Thoracic aorta (tissue), 2 donors: ENCODE measurements around the gene NRG2. TPM values are rescaled to one million over a fixed set of nuclear protein-coding genes. Genes with fewer than 3 reads are reported as not detected.

Source experiments
- ATAC-seq: fragments of 150-250 bp; one replicate; pipeline ENCODE4 v1.8.0; 2017; ENCODE audit warnings: low read depth; ENCODE audit not compliant: insufficient number of reproducible peaks, low FRiP score
- DNase-seq: peaks from one replicate; pipeline ENCODE4 v3.0.0-alpha.2; 2020; ENCODE audit warnings: low spot score
- H3K27ac ChIP-seq, 2 donors: fragments of 200-600 bp; sonication (generic); 1 replicate in 1 of 2; 2 replicates in 1 of 2; pipeline ENCODE4 v1.5.1; 2016; ENCODE audit warnings: mild to moderate bottlenecking in 2 of 2, moderate library complexity in 2 of 2
- H3K27me3 ChIP-seq: fragments of 200-600 bp; sonication (generic); replicated peaks from 2 replicates; pipeline ENCODE4 v1.6.0; 2016; ENCODE audit warnings: mild to moderate bottlenecking; ENCODE audit not compliant: insufficient read depth
- H3K36me3 ChIP-seq: fragments of 200-600 bp; sonication (generic); one replicate; pipeline ENCODE4 v1.5.1; 2016
- H3K4me1 ChIP-seq, 2 donors: fragments of 200-600 bp; sonication (generic); 1 replicate in 1 of 2; 2 replicates in 1 of 2; pipeline versions ENCODE4 v1.5.1 to v1.6.0; 2016; ENCODE audit warnings: low read depth in 2 of 2, mild to moderate bottlenecking in 1 of 2; ENCODE audit not compliant: control insufficient read depth in 1 of 2
- H3K4me3 ChIP-seq: fragments of 200-600 bp; sonication (generic); 2 replicates; pipeline ENCODE4 v1.5.1; 2016; ENCODE audit warnings: mild to moderate bottlenecking
- H3K9me3 ChIP-seq: fragments of 200-600 bp; sonication (generic); 2 replicates; pipeline ENCODE4 v1.5.1; 2016
- CTCF ChIP-seq: fragments of 200-600 bp; sonication (generic); IDR thresholded peaks from one replicate; pipeline ENCODE4 v1.5.1; 2019; ENCODE audit warnings: antibody characterized with exemption
- total RNA-seq, 2 donors: library from RNA; depleted of rRNA; stranded (reverse); fragments of >200 nt; gene quantifications; one replicate each; pipeline versions ENCODE4 v1.1.0 to v1.2.3, GENCODE V29; 2016

The NRG2 gene
- total RNA-seq, 2 donors from 2014 or later: 2.3 to 6.9 TPM

DNA sequence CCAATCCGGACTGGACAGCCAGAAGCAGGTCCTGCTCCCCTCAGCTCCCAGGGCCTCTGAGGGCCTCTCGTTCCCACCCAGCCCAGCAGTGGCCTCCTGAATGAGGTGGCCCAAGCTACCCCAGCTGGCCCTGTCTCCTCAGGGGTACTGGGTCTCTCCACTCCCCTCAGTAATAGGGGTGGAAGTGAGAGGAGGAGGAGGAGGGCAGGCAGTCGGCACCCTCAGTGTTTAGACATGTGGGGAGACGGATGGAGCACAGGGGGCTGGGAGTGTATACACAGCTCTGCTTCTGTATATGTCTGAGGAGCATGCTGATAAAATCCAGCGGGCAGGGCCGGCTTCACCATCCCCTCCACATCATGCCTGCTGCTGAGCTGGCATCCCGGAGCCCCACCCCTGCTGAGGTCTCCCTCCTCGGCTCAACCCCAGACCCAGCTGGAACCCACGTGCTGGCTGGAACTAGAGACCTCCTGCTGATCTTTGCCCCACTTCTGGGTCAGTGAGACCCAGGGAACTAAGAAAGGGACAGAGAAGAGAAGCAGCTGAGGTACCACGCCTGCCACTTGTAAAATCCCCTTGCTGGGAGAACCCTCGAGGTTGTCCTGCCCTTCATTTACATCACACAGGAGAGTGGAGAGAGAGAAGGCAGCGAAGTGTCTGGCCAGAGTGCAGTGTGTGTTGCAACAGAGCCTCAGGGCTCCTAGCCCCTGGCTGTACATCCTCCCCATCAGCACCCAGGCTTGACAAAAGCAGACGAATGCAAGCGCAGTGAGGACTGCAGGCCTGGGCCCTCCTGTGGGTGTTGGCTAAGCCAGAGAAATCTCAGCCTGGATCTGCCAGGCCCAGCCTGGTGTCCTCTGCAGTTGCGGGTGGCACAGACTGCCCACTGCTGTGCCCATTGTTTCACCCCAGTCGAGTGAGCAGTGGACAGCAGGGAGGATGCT is 170.0 kb downstream of the NRG2 start:
- TF ChIP-seq CTCF: no peak
- Histone ChIP-seq H3K27ac (no peak overlapping the region), H3K27me3 (no peaks in the 10 kb centered on the region), H3K36me3 (no peaks in the 10 kb centered on the region), H3K4me3 (no peak overlapping the region), H3K4me1 (peaks cover 0 to 14% of the 10 kb centered on the region in 2 donors), H3K9me3 (no peaks in the 10 kb centered on the region)
- no peak for ATAC-seq
- no peak for DNase-seq

- H3K36me3 ChIP-seq: no peaks in the 10 kb centered on the region
- peaks cover 0 to 14% of the 10 kb centered on the region in 2 donors for H3K4me1 ChIP-seq
- no peaks in the 10 kb centered on the region for H3K27me3 ChIP-seq
- no peaks in the 10 kb centered on the region for H3K9me3 ChIP-seq
- ATAC-seq (no peak), DNase-seq (no peak)
- no peak overlapping the region for H3K4me3 ChIP-seq
- no peak for TF ChIP-seq CTCF
- H3K27ac ChIP-seq: no peak overlapping the region
Observed at GRCh38 chr5:139872052-139872766, 170.9 kb downstream of the NRG2 start.

GRCh38 chr5:139871614-139872013 is 171.5 kb downstream of the NRG2 start:
- H3K4me3 ChIP-seq: no peak overlapping the region
- no peak for TF ChIP-seq CTCF
- H3K4me1 ChIP-seq: peaks cover 0 to 14% of the 10 kb centered on the region in 2 donors
- DNase-seq (no peak), ATAC-seq (no peak)
- no peaks in the 10 kb centered on the region for H3K27me3 ChIP-seq
- H3K27ac ChIP-seq: no peak overlapping the region
- H3K36me3 ChIP-seq: no peaks in the 10 kb centered on the region
- H3K9me3 ChIP-seq: no peaks in the 10 kb centered on the region

- Histone ChIP-seq H3K27ac (no peak overlapping the region), H3K9me3 (no peaks in the 10 kb centered on the region)
- ATAC-seq: no peak
Observed at GRCh38 chr5:139870677-139871076, 172.4 kb downstream of the NRG2 start.

More at GRCh38 chr5:139870677-139871076, 172.4 kb downstream of the NRG2 start:
- Histone ChIP-seq H3K4me1 (peaks cover 0 to 14% of the 10 kb centered on the region in 2 donors), H3K4me3 (no peak overlapping the region), H3K27me3 (no peaks in the 10 kb centered on the region), H3K36me3 (no peaks in the 10 kb centered on the region)
- no peak for DNase-seq
- no peak for TF ChIP-seq CTCF
